ENCODE results near the gene ADCY9.

The ADCY9 gene

DNA sequence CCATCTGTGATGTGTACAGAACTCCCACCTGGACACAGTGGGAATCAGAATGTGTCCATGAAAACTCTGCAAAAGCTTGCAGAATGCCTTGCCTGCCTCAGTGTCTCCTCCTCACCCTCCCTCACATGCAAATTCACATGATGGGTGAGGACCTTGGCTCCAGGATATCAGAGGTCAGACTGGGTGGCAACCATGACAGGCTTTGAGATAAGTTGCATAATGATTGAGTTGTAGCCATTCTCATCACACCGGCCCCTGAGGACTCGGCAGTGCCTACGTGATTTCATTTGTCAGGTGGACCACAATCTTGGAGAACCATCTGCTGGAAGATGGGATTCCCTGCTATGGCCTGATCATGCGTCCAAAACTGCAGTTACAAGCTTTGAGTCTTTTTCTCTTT is 3.9 kb upstream of the ADCY9 start:
- DNase-seq, result no peak

DNA sequence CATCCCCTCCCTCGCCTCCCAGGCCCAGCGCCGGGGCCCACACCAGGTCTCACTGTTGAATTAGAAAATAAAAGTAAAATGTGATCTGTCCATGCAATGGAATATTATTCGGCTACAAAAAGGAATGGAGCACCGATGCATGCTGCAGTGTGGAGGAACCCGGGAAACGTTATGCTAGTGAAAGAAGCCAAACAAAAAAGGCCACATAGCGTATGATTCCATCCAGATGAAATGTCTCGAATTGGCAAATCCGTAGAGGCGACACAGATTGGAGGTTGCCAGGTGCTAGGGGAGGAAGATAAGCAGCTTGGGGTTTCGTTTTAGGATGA is 972 bp upstream of the ADCY9 start:
- DNase-seq, result no peak

DNA sequence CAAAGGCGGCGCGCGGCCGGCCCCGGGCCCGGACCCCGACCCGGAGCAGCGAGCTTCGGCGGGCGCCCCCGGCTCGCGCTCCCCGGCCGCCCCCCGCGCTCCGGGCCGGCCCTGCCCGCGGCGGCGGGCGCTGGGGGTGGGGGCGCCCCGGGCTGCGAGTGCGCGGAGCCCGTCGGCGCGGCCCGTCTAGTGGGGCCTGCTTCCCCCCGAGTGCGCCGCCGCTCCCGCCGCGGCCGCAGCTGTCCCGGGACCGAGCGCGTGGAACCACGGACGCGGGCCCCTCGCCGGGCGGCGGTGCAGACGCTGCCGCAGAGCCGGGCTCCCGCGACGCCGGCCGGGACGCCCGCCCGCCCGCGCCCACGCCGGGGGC is 308 bp downstream of the ADCY9 start:
- DNase-seq, result no peak

- DNase-seq, result peak; percentile 17
Observed at GRCh38 chr16:4115209-4115948, 863 bp downstream of the ADCY9 start.

DNA sequence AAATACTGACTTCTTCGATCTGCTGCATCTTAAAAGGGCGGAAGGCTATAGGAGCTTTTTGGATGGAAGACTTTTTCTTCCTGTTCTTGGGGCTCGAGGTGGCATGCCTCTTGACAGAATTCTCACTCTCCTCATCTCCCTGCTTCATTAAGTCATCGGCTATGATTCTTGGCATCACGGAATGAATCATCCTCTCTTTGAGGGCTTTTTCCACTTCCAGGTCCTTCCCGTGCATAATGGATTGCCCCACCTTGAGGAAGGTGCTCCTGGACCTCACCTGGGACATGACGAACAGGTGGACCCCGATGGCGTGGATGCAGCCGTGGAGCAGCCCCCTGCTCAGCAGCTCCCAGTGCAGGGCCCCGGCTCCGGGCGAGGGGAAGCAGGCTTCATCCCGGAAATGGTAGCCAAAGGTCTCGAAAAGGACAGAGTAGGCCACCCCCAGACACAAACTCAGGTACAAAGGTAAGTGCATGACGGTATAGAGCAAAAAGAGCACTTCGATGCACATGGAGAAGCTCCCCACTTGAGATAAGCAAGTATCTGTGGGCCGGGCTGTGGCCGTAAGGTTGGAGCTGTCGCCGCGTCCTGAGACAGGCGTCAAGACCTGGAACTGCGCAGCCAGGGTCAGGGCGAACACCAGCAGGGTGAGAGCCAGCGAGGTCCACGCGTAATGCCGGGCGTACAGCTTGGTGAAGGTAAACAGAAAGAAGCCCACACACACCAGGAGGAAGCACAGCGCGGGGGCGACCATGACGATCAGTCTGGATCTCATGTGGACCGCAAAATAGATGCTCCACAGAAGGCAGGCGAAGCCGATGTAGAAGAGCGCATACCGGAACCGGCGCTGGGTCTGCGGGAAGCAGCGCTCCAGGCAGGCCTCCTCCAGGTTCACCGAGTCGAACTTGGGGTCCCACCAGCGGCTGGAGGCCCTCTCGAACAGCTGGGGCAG is 1.7 kb downstream of the ADCY9 start:
- DNase-seq, result no peak

GRCh38 chr16:4113358-4114256 is 2.6 kb downstream of the ADCY9 start:
- no peak for DNase-seq

GRCh38 chr16:4111748-4112696 is 4.2 kb downstream of the ADCY9 start:
- no peak for DNase-seq

- no peak for DNase-seq
Observed at GRCh38 chr16:4110680-4111079, 5.6 kb downstream of the ADCY9 start.

DNA sequence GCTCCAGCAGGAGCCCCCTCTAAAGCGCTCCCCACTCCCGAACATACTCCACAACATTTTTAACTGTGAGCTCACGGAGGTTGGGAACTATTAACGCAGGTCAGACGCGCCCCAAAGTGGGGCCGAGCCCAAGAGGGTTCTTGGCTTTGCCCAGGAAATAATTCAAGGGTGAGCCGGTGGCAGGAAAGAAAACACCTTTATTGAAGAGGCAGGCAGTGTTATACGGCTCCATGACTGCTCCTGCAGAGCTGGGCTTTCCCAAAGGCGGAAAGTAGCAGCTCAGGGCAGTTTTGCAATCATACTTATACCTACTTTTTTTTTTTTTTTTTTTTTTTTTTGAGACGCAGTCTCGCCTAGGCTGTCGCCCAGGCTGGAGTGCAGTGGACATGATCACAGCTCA is 6.2 kb downstream of the ADCY9 start:
- DNase-seq, result no peak

DNA sequence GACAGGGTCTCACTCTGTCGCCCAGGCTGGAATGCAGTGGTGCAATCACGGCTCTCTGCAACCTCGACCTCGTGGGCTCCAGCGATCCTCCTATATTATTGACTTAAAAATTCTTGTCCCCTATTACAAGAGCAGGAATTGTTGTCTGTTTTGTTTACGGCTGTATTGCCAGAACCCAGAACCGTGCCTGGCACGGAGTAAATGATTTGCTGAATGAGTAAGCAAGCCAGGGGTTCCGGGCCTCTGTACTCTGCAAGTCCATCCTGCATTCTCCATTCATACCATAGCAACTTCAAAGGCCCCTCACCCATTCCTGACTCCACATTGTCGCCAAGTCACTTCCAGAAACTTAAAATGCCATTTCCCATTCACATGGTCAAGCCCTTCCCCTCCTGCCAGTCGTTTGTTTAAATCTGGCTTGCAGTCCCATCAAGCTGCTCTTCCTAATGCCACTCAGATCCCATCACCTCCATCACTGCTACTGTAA is 6.9 kb downstream of the ADCY9 start:
- DNase-seq, result no peak

- DNase-seq, result no peak
Observed at GRCh38 chr16:4106516-4106915, 9.7 kb downstream of the ADCY9 start.

GRCh38 chr16:4105848-4106247 is 10.4 kb downstream of the ADCY9 start:
- DNase-seq, result no peak

- no peak for DNase-seq
Observed at GRCh38 chr16:4103745-4104144, 12.5 kb downstream of the ADCY9 start.

DNA sequence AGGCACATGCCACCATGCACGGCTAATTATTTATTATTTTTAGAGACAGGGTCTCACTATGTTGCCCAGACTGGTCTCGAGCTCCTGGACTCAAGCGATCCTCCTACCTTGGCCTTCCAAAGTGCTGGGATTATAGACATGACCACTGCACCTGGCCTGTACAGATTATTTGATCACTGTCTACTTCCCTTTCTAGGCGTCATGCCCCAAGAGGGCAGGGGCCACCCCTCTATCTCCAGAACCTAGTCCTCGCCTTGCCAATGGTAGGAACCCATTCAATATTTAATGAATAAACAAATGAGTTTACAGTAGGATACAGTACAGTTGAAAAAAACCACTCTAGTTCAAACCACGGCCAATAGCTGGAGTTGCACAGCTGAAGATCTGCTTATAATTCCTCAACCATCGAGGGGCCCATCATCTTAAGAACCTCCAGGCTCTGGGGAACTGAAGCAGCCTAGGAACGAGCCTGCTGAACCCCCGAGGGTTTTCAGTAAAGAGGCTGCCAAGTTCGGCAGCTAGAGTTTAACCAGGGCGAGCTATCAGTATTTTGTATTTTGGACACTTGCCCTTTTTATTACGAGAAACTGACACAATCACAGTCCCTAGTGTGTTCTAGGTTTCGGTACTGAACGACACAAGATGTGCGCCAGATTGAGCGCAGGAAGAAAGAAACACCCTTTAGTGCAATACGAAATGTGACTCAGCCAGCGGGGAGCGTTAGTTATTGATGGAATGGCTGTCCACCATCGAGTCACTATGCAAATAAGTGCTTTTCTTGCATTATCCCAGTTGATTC is 14.6 kb downstream of the ADCY9 start:
- DNase-seq, result no peak

DNA sequence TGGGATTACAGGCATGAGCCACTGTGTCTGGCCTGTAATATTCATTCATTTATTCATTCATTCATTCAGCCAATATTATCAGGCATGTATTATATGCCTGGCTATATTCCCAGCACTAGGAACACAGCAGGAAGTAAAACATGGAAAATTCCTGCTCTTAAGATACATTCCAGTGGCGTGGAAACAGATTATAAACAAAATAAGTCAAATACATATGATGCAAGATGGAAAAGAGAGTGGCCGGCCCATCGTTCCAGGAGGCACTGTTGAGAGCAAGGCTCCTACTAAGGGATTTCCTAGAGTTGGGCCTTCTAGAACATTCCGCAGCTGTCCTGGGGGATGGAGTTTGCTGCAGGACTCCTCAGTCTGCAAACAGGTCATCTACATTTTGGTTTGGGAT is 17.7 kb downstream of the ADCY9 start:
- no peak for DNase-seq

DNA sequence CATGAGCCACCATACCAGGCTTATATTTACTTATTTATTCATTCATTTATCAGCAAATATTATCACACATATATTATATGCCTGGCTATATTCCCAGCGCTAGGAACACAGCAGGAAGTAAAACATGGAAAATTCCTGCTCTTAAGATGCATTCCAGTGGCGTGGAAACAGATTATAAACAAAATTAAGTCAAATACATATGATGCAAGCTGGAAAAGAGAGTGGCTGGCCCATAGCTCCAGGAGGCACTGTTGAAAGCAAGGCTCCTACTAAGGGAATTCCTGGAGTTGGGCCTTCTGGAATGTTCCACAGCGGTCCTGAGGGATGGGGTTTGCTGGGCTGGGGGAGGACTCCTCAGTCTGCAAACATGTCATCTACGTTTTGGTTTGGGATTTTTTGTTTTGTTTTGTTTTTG is 18.4 kb downstream of the ADCY9 start:
- DNase-seq, result no peak

- no peak for DNase-seq
Observed at GRCh38 chr16:4096509-4096908, 19.7 kb downstream of the ADCY9 start.

DNA sequence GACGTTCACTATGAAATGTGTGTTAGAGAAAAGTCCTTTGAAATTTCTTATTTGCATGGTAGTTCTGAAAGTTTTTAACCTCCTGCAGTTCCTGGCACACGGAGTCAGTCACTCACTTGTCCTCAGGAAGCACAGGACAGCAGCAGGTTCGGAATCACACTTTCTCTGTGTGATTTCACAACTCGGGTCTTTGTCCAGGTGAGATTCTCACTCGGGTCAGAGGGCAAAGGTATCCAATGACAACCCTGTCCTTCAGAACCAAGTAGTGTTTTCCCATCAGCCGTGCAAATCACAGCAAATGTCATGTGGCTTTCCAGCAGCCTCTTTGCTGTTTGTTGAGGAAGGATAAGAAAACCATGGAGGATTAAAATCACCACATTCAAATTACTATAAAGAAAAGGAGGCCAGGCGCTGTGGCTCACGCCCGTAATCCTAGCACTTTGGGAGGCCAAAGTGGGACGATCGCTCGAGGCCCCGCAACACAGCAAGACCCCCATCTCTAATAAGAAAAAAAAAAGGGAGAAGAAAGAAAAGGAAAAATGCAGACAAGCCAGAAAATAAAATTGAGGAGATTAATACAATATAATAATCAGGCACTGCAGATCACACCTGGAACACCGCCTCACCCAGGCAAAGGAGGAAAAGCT is 22.0 kb downstream of the ADCY9 start:
- DNase-seq, result no peak

DNA sequence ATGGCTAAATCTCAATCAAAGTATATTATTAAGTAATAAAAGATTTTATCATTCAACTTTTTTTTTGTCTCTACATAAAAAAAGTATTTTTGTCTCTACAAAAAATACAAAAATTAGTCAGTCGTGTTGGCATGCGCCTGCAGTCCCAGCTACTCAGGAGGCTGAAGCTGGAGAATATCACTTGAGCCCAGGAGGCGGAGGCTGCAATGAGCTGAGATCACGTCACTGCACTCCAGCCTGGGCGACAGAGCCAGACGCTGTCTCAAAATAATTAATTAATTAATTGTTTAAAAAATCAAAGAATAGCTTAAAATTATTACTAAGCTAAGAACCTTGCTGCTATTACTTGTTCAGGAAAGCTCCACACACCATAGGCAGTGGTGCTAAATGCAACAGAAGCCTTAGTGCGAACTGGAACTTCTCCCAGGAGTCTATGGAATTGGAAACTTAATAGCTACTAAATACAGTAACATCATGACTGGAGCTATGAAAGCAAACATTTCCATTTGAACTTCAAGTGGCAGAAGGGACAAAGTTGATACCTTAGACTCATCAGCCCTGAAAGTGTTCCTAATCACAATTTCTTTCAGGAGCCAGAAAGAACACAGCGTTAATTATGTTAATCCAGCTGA is 22.6 kb downstream of the ADCY9 start:
- DNase-seq, result no peak

Measured in DMS 273 treated with DMSO at 0.1 percent for 48 hours (cell line).